NCI-H345 (cell line): ENCODE results near the gene PRKAG2.

Experiments used
- DNase-seq: peaks from one replicate; lab custom pipeline; 2025; lab: John Stamatoyannopoulos, UW

The PRKAG2 gene

DNA sequence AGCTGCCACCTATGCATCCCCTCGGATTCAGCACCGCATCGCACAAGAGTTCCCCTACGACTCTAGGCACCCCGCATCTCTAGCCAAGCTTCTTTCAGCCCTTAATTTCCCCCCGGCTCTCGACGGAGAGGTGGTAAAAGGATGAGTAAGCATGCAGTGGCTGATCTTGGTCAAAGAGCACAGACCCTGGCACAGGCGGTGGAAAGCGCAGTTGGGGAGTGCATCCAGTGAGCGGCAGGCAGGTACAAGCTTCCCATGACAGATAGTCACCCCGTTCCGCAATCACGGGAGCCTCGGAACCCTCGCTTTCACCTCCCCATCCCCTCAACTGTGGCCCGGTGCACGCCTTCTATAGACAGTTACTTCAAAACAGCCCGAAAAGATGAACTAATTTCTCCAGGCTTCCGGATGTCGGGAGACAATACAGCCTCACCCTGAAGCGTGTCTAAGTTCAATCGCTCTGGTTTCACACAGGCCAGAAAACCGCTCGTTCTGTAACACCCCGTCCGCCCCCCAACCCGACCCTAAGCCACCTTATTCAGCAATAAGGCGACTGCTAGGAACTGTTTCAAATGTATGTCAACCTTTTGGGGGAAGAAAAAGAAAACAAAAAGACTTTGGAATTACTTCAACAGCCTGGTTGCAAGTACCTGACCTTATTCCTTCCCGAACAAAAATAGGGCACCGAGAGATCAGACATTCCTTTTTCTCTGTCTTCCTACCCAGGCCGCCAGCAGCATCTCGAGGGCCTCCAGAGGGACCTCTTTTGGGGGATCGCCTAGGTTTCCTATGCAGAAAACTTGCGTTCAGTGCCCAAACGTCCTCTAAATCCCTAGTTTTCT is 358.6 kb downstream of the PRKAG2 start:
- peak; percentile 18 for DNase-seq

DNA sequence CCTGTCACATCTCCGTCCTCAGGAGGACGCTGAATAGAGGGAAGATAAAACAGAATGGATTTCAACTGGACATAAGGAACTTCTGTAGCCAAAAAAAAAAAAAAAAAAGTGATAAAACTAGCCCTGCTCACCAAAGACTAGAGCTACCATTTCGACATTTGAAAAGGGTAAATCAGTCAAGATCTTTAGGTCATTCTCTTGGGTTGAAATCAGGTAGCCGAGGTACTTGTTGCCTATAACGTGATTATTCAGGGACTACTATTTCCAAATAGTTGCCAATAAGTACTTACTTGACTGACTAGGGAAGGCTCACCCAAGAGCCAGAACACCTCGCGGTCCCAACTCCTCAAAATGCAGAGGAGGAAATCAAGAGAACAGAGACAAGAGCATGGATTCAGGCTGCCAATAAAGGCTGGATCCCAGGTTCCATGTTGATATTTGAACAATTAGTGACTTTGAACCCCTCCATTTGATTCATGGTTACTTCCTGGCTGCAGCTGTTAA is 359.3 kb downstream of the PRKAG2 start:
- DNase-seq, result no peak

DNA sequence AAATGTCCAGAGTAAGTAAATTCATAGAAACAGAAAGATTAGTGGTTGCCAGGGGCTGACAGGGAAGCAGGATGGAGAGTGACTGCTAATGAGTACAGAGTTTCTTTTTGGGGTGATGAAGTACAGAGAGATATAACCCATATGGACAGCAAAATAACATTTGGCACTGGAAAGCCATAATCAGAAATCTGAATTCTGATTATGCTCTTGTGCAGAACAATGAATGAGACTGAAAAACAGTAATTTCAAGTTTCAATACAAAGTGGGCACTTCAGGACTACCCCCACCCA is 361.7 kb downstream of the PRKAG2 start:
- DNase-seq, result no peak

DNA sequence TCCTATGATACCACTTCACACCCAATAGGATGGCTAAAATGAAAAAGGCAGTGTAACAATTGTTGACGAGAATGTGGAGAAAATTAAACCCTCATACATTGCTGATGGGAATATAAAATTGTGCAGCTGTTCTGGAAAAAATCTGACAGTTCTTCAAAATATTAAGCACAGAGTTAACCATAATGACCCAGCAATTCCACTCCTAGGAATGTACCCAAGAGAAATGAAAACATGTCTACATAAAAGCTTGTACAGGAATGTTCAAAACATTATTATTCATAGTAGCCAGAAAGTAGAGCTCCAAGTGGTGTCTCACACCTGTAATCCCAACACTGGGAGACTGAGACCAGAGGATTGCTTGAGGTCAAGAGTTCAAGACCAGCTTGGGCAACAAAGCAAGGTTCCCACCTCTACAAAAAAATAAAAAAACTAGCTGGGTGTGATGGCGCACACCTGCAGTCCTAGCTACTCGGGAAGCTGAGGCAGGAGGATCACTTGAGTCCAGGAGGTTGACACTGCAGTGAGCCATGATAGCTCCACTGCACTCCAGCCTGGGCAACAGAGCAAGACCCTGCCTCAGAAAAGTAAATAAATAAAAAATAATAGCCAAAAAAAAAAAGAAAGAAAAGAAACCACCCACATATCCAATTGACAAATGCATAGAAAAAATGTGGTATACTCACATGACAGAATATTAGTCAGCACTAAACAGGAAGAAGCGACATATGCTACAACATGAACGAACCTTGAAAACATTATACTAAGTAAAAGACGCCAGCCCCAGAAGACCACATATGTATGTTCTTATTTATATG is 362.2 kb downstream of the PRKAG2 start:
- DNase-seq, result no peak

DNA sequence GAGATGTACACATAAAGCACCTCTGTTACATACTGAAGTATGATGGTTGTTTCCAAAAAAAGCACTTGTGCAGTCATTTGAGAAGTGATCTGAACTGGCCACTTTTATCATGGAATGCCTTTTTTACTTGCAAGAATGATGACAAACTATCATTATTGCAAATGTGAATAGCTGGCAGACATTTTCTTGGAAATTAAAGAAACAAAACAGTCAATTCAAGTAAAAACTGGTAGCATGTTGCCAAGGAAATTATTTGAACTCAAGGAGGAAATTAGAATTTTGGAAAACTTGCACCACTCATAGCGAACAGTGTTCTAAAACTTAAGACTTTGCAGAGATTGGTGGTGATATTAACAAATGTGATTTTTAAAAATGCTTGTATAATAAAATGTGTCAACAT is 363.8 kb downstream of the PRKAG2 start:
- DNase-seq, result no peak

DNA sequence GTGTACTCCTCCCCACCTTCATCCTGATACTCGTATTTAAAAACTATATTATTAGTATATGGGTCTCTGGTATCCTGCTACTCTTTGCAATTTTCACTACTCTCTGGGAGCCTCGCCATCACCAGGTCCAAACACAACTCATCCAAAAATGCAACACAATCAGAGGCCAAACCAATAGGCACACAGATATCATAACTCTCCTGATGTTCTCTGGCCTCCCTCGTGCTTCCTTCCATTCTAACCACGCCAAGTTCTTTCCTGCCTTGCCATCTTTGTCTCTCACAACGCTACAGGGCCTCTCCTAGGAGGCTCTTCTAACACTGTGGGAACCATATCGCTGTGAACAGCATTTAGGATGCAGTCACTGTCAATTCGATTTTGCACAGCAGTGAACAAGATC is 364.6 kb downstream of the PRKAG2 start:
- DNase-seq, result no peak

DNA sequence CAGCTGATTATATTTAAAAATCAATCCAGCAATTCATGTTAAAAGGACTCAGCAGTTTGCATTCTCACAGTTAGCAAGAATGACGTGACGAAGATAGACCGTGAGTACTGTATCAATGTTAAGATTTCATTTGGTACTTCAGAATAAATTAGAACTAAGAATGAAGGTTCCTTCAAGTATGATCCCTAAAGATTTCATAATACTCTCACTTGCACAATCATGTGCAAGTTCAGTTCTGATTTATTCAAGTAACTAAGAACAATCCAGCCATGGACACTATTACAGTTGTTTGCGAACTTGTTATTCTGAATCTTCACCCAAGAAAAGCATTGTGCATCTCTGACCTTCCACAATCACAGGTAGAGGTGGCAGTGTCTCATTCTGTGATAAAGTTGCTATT is 365.0 kb downstream of the PRKAG2 start:
- no peak for DNase-seq

DNA sequence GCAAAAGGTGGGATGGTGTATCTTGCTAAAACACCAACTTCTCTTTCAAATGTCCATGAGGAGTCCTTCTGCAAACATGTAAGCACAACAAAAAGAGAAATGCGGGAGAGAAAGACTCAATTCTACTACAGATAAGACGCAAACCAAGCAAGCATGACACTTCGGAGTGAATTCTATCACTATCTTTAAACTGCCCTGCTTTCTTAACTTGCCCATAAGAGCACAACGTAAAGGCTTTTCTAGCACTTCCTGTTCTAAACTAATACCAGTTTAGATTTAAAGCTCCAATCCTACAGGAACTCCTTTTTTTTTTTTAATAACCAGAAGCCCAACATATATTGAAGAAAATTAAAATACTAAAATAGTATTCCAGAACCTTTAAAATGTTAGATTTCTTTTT is 365.6 kb downstream of the PRKAG2 start:
- DNase-seq, result no peak

DNA sequence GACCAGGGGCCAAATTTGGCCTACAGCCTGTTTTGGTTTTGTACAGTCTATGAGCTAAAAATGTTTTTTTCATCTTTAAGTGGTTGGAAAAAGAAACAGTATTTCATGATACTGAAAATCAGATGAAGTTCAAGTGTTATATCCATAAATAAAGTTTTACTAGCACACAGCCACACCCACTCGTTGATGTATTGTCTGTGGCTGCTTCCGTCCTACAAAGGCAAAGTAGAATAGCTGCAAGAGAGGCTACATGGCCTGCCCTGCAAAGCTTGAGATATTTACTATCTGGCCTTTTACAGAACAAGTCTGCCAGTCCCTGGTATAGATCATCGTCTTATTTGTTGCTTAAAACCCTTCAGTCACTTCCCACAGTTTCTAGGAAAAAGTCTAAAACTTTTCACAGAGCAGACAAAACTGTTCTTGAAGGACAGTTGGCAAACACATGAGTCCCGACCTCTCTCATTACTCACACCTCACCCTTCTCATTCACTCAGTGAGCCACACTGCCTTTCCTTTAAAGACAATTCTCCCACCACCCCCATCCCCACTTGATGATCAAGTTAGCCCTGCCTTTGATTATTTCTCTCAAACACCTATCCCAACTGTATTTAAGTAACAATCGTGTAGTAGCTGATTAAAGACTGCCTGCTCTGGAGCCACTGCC is 367.1 kb downstream of the PRKAG2 start:
- DNase-seq, result no peak

DNA sequence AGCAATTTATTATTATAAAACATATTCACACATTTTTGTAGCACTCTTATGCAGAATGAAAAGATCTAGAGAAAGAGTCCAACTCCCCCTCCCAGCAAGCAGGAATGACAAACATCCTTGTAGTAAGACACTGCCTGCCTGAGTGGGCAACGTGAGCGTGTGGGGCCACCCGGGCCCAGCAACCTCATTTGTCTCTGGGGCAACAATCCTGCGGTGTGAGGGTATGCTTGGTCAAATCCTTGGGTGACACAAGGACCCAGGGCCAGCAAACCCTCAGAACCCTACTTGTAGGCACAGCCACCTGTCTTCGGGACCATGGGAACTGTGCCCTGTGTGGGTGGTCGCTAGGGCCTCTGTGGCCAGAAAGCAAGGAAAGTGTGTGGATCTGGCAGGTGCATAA is 367.9 kb downstream of the PRKAG2 start:
- no peak for DNase-seq

DNA sequence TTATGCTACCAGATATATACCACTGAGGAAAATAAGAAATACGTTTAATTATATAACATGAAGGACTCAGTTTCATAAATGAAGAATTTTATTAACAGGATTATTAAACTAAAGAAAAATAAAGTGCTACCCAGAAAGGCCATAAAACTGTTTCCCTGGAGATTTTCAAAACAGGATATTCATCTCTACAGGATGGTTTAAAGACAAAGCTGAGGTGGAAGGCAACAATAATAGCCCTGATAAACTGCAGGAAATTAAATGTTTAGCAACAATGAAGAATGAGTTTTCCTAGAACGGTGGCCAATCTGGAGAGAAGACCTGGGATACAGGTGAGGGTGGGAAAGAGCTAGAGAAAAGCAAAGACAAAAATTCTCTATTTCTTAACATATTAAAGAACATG is 369.1 kb downstream of the PRKAG2 start:
- DNase-seq, result no peak

DNA sequence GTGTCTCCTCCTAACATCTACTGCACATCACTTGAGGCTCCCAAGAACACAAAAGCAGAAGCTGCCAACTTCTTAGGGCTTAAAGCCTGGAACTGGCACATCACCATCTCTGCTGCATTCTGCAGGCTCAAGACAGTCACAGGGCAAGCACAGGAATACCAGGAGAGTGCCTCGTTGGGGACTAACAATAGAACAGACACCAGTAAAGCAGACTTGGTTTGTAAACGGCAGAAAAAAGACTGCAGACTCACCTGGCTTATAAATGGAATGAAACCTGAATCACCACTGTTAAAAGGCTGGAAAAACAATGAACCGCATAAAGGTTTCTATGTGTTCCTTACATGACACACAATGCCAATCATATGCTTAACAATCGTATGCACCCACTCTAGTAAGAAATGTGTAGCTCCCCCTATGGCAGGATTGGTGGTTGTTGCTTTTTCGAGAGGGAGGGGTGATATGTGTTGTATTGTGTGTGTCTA is 370.0 kb downstream of the PRKAG2 start:
- DNase-seq, result no peak
